Fibroblast of lung (primary cell): ENCODE results near the gene AGR3.

ENCODE experiments used
- EZH2 ChIP-seq: IDR thresholded peaks from 2 replicates; pipeline ENCODE4 v1.5.1; 2012; ENCODE audit warnings: low read length, control low read depth, mild to moderate bottlenecking; ENCODE audit errors: missing control alignments
- TF ChIP-seq, protein P1 (sequence below), 2 donors: IDR thresholded peaks in 1 of 2; conservative IDR thresholded peaks in 1 of 2; 1 replicate in 1 of 2; 2 replicates in 1 of 2; pipeline ENCODE4 v1.5.1; 2011 to 2012; ENCODE audit warnings: low read length in 2 of 2, control low read depth in 1 of 2, inconsistent platforms in 1 of 2, low read depth in 1 of 2, mild to moderate bottlenecking in 1 of 2

- TF ChIP-seq, protein P1, sequence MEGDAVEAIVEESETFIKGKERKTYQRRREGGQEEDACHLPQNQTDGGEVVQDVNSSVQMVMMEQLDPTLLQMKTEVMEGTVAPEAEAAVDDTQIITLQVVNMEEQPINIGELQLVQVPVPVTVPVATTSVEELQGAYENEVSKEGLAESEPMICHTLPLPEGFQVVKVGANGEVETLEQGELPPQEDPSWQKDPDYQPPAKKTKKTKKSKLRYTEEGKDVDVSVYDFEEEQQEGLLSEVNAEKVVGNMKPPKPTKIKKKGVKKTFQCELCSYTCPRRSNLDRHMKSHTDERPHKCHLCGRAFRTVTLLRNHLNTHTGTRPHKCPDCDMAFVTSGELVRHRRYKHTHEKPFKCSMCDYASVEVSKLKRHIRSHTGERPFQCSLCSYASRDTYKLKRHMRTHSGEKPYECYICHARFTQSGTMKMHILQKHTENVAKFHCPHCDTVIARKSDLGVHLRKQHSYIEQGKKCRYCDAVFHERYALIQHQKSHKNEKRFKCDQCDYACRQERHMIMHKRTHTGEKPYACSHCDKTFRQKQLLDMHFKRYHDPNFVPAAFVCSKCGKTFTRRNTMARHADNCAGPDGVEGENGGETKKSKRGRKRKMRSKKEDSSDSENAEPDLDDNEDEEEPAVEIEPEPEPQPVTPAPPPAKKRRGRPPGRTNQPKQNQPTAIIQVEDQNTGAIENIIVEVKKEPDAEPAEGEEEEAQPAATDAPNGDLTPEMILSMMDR (conservative IDR thresholded peaks at IDR 0.05 in 1 of 2, IDR thresholded peaks at IDR 0.05 in 1 of 2; ENCODE audit: low read depth in 1 of 2, low read length in 2 of 2) = no peak
- no peak for TF ChIP-seq EZH2
Observed at GRCh38 chr7:16900209-16900768, 18.5 kb upstream of the AGR3 start.
